ENCODE data around the gene ANKHD1.

GRCh38 chr5:140571105-140571504, 169.5 kb downstream of the ANKHD1 start:
- TF ChIP-seq, protein P1, sequence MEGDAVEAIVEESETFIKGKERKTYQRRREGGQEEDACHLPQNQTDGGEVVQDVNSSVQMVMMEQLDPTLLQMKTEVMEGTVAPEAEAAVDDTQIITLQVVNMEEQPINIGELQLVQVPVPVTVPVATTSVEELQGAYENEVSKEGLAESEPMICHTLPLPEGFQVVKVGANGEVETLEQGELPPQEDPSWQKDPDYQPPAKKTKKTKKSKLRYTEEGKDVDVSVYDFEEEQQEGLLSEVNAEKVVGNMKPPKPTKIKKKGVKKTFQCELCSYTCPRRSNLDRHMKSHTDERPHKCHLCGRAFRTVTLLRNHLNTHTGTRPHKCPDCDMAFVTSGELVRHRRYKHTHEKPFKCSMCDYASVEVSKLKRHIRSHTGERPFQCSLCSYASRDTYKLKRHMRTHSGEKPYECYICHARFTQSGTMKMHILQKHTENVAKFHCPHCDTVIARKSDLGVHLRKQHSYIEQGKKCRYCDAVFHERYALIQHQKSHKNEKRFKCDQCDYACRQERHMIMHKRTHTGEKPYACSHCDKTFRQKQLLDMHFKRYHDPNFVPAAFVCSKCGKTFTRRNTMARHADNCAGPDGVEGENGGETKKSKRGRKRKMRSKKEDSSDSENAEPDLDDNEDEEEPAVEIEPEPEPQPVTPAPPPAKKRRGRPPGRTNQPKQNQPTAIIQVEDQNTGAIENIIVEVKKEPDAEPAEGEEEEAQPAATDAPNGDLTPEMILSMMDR (conservative IDR thresholded peaks at IDR 0.05) = no peak
- no peak for TF ChIP-seq ZFX (IDR thresholded peaks at IDR 0.05)
